T-helper 2 cell treated with Interferon-gamma antibody and Interleukin-4, amounts not matched to agents 5 μg/mL and 100 μg/mL, for 36 hours (primary cell): ENCODE results near the gene PDZD2.
"Not testable (repeated sequence)": the region's sequence is repeated elsewhere in the genome, so short reads cannot be mapped to it uniquely, and the experiment has no call there.

Experiments
- DNase-seq: peaks from one replicate; pipeline ENCODE4 v3.0.0; 2021; ENCODE audit warnings: low spot score
- H3K27ac Mint-ChIP-seq: one replicate; pipeline ENCODE4 v1.8.0; 2021; ENCODE audit warnings: mild to moderate bottlenecking, mixed read lengths
- H3K27me3 Mint-ChIP-seq: one replicate; pipeline ENCODE4 v1.8.0; 2021; ENCODE audit warnings: low read depth, mixed read lengths
- H3K36me3 Mint-ChIP-seq: one replicate; pipeline ENCODE4 v1.8.0; 2021; ENCODE audit warnings: low read depth, mixed read lengths
- H3K4me1 Mint-ChIP-seq: one replicate; pipeline ENCODE4 v1.8.0; 2021; ENCODE audit warnings: low read depth, mixed read lengths
- H3K4me3 Mint-ChIP-seq: one replicate; pipeline ENCODE4 v1.8.0; 2022; ENCODE audit warnings: mild to moderate bottlenecking, moderate library complexity, mixed read lengths
- H3K9me3 Mint-ChIP-seq: one replicate; pipeline ENCODE4 v1.8.0; 2021; ENCODE audit warnings: mixed read lengths

PDZD2 gene

GRCh38 chr5:31748458-31749172, 109.7 kb downstream of the PDZD2 start:
- no peaks in the 10 kb centered on the region for H3K36me3 Mint-ChIP-seq
- H3K4me3 Mint-ChIP-seq, result no peak overlapping the region
- no peaks in the 10 kb centered on the region for H3K27me3 Mint-ChIP-seq
- H3K9me3 Mint-ChIP-seq, result no peaks in the 10 kb centered on the region
- H3K27ac Mint-ChIP-seq, result no peak overlapping the region
- H3K4me1 Mint-ChIP-seq, result no peaks in the 10 kb centered on the region
- no peak for DNase-seq

DNA sequence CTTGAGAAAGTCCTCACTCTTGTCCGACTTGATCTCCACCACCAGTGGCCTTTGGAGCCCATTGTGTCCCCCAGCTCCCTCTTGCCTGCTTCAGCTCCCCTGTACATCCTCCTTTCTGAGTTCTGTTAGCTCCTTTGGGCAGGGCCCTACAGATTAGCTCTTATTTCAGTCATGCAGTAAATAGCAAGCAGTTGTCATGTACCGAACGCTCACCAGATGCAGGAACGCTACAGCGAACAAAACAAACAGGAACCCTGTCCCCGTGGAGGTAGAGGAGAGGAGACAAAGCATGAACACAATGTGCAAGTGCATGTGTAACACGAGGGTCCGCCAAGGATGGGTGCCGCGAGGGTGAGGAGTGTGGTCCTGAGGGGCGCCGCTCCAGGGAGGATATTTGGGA, 111.3 kb downstream of the PDZD2 start:
- H3K9me3 Mint-ChIP-seq, result no peaks in the 10 kb centered on the region

DNA sequence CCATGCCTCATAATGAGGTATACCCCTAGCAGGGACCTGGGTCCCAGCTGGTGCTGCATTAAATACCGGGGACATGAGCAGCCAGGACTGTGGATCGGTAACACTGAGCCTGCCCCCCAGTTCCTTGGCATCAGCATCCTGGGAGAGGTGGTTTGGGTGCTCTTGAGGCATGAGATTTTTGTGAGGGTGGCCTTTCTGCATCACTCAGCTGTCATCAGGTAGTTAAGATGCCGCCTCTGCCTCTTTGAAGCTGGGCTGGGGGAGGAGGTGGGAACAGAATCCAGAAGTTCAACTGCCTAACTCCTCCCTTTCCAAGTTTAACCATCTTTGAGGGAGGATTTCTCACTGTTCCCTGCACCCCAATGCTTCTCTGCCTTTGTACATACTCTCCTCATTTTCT, 112.7 kb downstream of the PDZD2 start:
- no peaks in the 10 kb centered on the region for H3K27me3 Mint-ChIP-seq
- DNase-seq, result no peak
- no peak overlapping the region for H3K27ac Mint-ChIP-seq
- H3K4me3 Mint-ChIP-seq, result no peak overlapping the region
- H3K4me1 Mint-ChIP-seq, result no peaks in the 10 kb centered on the region
- no peaks in the 10 kb centered on the region for H3K9me3 Mint-ChIP-seq
- H3K36me3 Mint-ChIP-seq, result no peaks in the 10 kb centered on the region

More for the DNA sequence above, 111.3 kb downstream of the PDZD2 start:
- H3K27me3 Mint-ChIP-seq, result no peaks in the 10 kb centered on the region
- no peak overlapping the region for H3K27ac Mint-ChIP-seq
- H3K36me3 Mint-ChIP-seq, result no peaks in the 10 kb centered on the region
- DNase-seq, result no peak
- no peak overlapping the region for H3K4me3 Mint-ChIP-seq
- no peaks in the 10 kb centered on the region for H3K4me1 Mint-ChIP-seq

- no peaks in the 10 kb centered on the region for H3K4me1 Mint-ChIP-seq
- no peak overlapping the region for H3K4me3 Mint-ChIP-seq
- DNase-seq, result no peak
- no peaks in the 10 kb centered on the region for H3K36me3 Mint-ChIP-seq
- no peak overlapping the region for H3K27ac Mint-ChIP-seq
- H3K9me3 Mint-ChIP-seq, result no peaks in the 10 kb centered on the region
- no peaks in the 10 kb centered on the region for H3K27me3 Mint-ChIP-seq
These were observed 114.9 kb downstream of the PDZD2 start for GRCh38 chr5:31753700-31754357.

DNA sequence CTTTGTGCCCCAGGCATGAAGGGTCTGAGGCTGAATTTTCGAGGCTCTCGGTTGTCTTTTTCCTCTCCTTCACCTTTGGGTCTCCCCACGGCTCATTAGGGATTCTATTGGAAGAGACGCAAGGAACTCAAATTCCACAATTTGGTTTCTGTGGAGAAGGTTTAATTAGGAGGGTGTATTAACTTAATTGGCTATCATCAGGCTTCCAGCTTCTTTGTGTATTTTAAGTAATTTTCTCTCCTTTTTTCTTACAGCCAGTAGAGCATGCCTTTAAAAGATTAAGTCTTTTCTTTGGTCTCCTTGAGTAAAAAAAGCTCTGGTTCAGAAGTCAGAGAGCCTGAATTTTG, 115.4 kb downstream of the PDZD2 start:
- Mint-ChIP-seq H3K9me3 (no peaks in the 10 kb centered on the region), H3K4me3 (no peak overlapping the region), H3K27me3 (no peaks in the 10 kb centered on the region), H3K27ac (no peak overlapping the region), H3K36me3 (no peaks in the 10 kb centered on the region), H3K4me1 (no peaks in the 10 kb centered on the region)
- DNase-seq, result no peak

GRCh38 chr5:31754741-31755675, 116.1 kb downstream of the PDZD2 start:
- no peak for DNase-seq
- Mint-ChIP-seq H3K9me3 (no peaks in the 10 kb centered on the region), H3K4me3 (no peak overlapping the region), H3K36me3 (no peaks in the 10 kb centered on the region), H3K4me1 (no peaks in the 10 kb centered on the region), H3K27ac (no peak overlapping the region), H3K27me3 (no peaks in the 10 kb centered on the region)

DNA sequence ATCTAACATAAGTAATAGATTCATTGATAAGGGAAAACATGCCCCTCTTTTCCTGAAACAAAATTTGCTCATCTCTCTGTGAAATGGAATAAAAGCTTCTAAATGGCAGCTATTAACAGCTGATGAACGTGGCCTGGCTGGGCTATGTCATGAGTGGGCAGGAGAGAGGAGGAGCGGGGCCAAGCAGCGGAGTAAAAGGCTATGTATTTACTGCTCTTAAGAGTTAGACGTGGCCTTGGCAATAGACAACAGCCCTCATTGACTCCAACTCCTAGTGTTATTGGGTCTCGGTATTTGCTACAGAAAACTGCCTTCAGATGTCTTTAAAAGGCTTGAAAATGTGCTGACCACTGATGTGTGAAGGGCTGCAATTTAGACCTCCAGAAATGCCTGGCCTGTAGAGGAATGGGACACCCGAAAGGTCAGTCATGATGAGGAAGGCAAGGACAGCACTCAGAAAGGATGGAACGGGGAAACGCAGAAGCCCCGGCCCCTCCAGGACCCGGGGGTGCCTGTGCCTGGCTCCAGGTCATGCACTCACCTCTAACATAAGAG, 116.8 kb downstream of the PDZD2 start:
- no peak for DNase-seq
- no peaks in the 10 kb centered on the region for H3K9me3 Mint-ChIP-seq
- H3K36me3 Mint-ChIP-seq, result no peaks in the 10 kb centered on the region

DNA sequence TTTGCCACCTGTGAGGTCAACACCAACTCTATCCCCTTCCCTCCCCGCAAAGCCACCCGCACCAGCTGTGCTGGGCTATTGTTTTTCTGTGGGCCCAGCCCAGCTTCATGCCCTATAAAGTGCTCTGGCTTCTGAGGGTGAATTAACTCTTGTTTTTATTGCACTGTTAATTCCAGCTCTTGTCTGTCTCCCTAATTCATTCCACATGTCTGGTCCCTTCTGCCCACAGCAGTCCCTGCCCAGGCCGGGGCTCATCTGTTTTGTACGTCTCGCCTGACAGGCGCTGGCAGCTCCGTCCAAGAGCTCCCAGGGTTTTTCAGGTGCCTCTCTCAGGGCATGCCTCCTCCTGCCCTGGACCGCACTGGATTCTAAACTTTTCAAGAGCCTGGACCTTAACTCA, 118.9 kb downstream of the PDZD2 start:
- Mint-ChIP-seq H3K4me3 (no peak overlapping the region), H3K4me1 (no peaks in the 10 kb centered on the region)
- no peak for DNase-seq

More for the DNA sequence above, 116.8 kb downstream of the PDZD2 start:
- Mint-ChIP-seq H3K27ac (no peak overlapping the region), H3K4me3 (no peak overlapping the region), H3K27me3 (no peaks in the 10 kb centered on the region), H3K4me1 (no peaks in the 10 kb centered on the region)

GRCh38 chr5:31758803-31759425, 120.0 kb downstream of the PDZD2 start:
- Mint-ChIP-seq H3K4me3 (no peak overlapping the region), H3K36me3 (no peaks in the 10 kb centered on the region), H3K27me3 (no peaks in the 10 kb centered on the region), H3K9me3 (no peaks in the 10 kb centered on the region), H3K4me1 (no peaks in the 10 kb centered on the region), H3K27ac (no peak overlapping the region)
- DNase-seq, result no peak

More for the DNA sequence above, 118.9 kb downstream of the PDZD2 start:
- Mint-ChIP-seq H3K36me3 (no peaks in the 10 kb centered on the region), H3K27me3 (no peaks in the 10 kb centered on the region), H3K9me3 (no peaks in the 10 kb centered on the region), H3K27ac (no peak overlapping the region)

GRCh38 chr5:31759925-31760324, 121.0 kb downstream of the PDZD2 start:
- Mint-ChIP-seq H3K36me3 (no peaks in the 10 kb centered on the region), H3K27me3 (no peaks in the 10 kb centered on the region), H3K4me1 (no peaks in the 10 kb centered on the region), H3K9me3 (no peaks in the 10 kb centered on the region), H3K4me3 (no peak overlapping the region), H3K27ac (no peak overlapping the region)
- DNase-seq, result no peak

DNA sequence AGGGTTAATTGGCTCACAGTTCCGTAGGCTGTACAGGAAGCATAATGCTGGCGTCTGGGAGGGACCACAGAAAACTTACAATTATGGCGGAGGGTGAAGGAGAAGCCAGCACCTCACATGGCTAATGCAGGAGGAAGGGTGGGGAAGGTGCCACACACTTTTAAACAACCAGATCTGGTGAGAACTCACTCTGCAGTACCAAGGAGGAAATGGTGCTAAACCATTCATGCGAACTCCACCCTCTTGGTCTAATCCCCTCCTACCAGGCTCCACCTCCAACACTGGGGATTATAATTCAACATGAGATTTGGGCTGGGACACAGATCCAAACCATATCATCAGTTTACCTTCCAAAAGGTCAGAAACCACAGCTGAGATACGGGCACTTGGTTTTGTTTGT, 122.9 kb downstream of the PDZD2 start:
- Mint-ChIP-seq H3K36me3 (no peaks in the 10 kb centered on the region), H3K4me3 (no peak overlapping the region), H3K9me3 (no peaks in the 10 kb centered on the region), H3K27ac (no peak overlapping the region), H3K4me1 (no peaks in the 10 kb centered on the region), H3K27me3 (no peaks in the 10 kb centered on the region)
- DNase-seq, result no peak

- no peaks in the 10 kb centered on the region for H3K27me3 Mint-ChIP-seq
- H3K4me3 Mint-ChIP-seq, result no peak overlapping the region
- H3K36me3 Mint-ChIP-seq, result no peaks in the 10 kb centered on the region
- no peak for DNase-seq
- no peaks in the 10 kb centered on the region for H3K4me1 Mint-ChIP-seq
- no peaks in the 10 kb centered on the region for H3K9me3 Mint-ChIP-seq
- H3K27ac Mint-ChIP-seq, result no peak overlapping the region
These were observed 124.5 kb downstream of the PDZD2 start for GRCh38 chr5:31763424-31763823.

DNA sequence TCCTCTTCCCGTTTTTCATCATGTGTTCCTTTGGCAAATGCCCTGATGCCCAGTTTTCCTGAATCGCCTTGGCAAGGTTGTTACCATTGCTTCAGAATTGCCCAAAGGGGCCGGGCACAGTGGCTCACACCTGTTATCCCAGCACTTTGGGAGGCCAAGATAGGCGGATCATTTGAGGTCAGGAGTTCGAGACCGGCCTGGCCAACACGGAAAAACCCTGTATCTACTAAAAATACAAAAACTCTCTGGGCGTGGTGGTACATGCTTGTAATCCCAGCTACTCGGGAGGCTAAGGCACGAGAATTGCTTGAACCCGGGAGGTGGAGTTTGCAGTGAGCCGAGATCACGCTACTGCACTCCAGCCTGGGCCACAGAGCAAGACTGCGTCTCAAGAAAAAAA, 125.8 kb downstream of the PDZD2 start:
- not testable (repeated sequence) for H3K27me3 Mint-ChIP-seq, H3K27ac Mint-ChIP-seq, H3K4me1 Mint-ChIP-seq, H3K9me3 Mint-ChIP-seq, DNase-seq, H3K4me3 Mint-ChIP-seq, H3K36me3 Mint-ChIP-seq
